Activated CD8-positive, alpha-beta T cell treated with anti-CD3 and anti-CD28 coated beads for 36 hours (primary cell): ENCODE measurements around the gene BRD3OS. TPM values are rescaled to one million over a fixed set of nuclear protein-coding genes. Genes with fewer than 3 reads are reported as not detected.

Source experiments
- ATAC-seq: fragments of 200-7000 bp; cut with Tn5 transposase; one replicate; pipeline ENCODE4 v1.10.0; 2021; ENCODE audit warnings: mild to moderate bottlenecking, moderate library complexity
- CTCF ChIA-PET: fragments of 350-600 bp; sonication (Branson Sonifier 250); formaldehyde crosslinking; loops from one replicate; lab custom pipeline; 2021; ENCODE audit warnings: antibody characterized with exemption; lab: Charles Lee
- POLR2A ChIA-PET: fragments of 350-600 bp; sonication (Branson Sonifier 250); formaldehyde crosslinking; loops from one replicate; lab custom pipeline; 2021; ENCODE audit warnings: antibody characterized with exemption; lab: Charles Lee
- DNase-seq: peaks from one replicate; pipeline ENCODE4 v3.0.0-alpha.2; 2020
- H3K27ac Mint-ChIP-seq: one replicate; pipeline ENCODE4 v1.8.0; 2021; ENCODE audit warnings: mild to moderate bottlenecking, mixed read lengths
- H3K27me3 Mint-ChIP-seq: one replicate; pipeline ENCODE4 v1.8.0; 2021; ENCODE audit warnings: mixed read lengths
- H3K36me3 Mint-ChIP-seq: one replicate; pipeline ENCODE4 v1.8.0; 2021; ENCODE audit warnings: low read depth, mixed read lengths
- H3K4me1 Mint-ChIP-seq: one replicate; pipeline ENCODE4 v1.8.0; 2021; ENCODE audit warnings: low read depth, mixed read lengths
- H3K4me3 Mint-ChIP-seq: one replicate; pipeline ENCODE4 v1.8.0; 2021; ENCODE audit warnings: mild to moderate bottlenecking, moderate library complexity, mixed read lengths
- H3K9me3 Mint-ChIP-seq: one replicate; pipeline ENCODE4 v1.8.0; 2021; ENCODE audit warnings: mixed read lengths
- intact Hi-C: fragments of 100-400 bp; cut with micrococcal nuclease; formaldehyde crosslinking; loops from one replicate; pipeline ENCODE4 v1.10.0; 2022
- total RNA-seq, 2 experiments: library from RNA; stranded (reverse); gene quantifications; one replicate each; pipeline ENCODE4 v1.2.3, GENCODE V29; 2021
- TF ChIP-seq, protein P1 (sequence below): fragments of 200-600 bp; IDR thresholded peaks from one replicate; pipeline ENCODE4 v1.8.0; 2022; ENCODE audit warnings: antibody characterized with exemption, mild to moderate bottlenecking

Gene BRD3OS
- total RNA-seq, 2 experiments from 2014 or later, result 8.1 to 8.2 TPM

- Mint-ChIP-seq H3K9me3 (no peaks in the 10 kb centered on the region), H3K4me1 (peaks cover 5% of the 10 kb centered on the region), H3K36me3 (peaks cover 12% of the 10 kb centered on the region), H3K27ac (no peak overlapping the region), H3K27me3 (no peaks in the 10 kb centered on the region), H3K4me3 (no peak overlapping the region)
- POLR2A ChIA-PET, result no interaction called here
- TF ChIP-seq, protein P1, sequence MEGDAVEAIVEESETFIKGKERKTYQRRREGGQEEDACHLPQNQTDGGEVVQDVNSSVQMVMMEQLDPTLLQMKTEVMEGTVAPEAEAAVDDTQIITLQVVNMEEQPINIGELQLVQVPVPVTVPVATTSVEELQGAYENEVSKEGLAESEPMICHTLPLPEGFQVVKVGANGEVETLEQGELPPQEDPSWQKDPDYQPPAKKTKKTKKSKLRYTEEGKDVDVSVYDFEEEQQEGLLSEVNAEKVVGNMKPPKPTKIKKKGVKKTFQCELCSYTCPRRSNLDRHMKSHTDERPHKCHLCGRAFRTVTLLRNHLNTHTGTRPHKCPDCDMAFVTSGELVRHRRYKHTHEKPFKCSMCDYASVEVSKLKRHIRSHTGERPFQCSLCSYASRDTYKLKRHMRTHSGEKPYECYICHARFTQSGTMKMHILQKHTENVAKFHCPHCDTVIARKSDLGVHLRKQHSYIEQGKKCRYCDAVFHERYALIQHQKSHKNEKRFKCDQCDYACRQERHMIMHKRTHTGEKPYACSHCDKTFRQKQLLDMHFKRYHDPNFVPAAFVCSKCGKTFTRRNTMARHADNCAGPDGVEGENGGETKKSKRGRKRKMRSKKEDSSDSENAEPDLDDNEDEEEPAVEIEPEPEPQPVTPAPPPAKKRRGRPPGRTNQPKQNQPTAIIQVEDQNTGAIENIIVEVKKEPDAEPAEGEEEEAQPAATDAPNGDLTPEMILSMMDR, result no peak
- ATAC-seq (no peak), DNase-seq (no peak)
- intact Hi-C loops, result no loop called here
- CTCF ChIA-PET, result no interaction called here
Observed at GRCh38 chr9:134030821-134031470, 5.7 kb downstream of the BRD3OS start.

DNA sequence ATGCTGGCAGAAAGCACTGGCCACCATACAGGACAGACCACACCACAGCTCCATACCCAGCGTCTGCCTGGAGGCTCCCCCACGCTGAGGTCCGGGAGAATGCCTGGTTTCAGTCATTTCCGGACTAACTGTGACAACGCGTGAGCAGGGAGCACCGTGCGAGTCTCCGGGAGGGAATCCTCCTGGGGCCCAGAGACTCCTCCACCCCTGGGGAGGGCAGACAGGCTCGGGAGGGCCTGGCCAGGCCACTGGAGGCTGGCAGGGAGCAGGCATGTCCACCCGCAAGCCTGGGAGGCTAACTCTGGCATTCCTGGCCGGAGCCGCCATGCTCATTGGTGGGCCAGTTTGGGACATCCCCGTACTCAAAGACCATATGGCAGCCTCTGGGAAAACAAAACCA lies 6.5 kb downstream of the BRD3OS start:
- Mint-ChIP-seq H3K4me3 (no peak overlapping the region), H3K27me3 (no peaks in the 10 kb centered on the region), H3K36me3 (peaks cover 16% of the 10 kb centered on the region), H3K27ac (no peak overlapping the region), H3K9me3 (no peaks in the 10 kb centered on the region), H3K4me1 (no peaks in the 10 kb centered on the region)
- CTCF ChIA-PET, result no interaction called here
- POLR2A ChIA-PET, result no interaction called here
- ATAC-seq (no peak), DNase-seq (no peak)
- intact Hi-C loops, result no loop called here
- TF ChIP-seq, protein P1, result no peak

- peaks cover 17% of the 10 kb centered on the region for H3K36me3 Mint-ChIP-seq
- no peaks in the 10 kb centered on the region for H3K9me3 Mint-ChIP-seq
- DNase-seq, result no peak
- no peaks in the 10 kb centered on the region for H3K27me3 Mint-ChIP-seq
- no peak for ATAC-seq
- H3K4me1 Mint-ChIP-seq, result no peaks in the 10 kb centered on the region
- H3K27ac Mint-ChIP-seq, result no peak overlapping the region
- TF ChIP-seq, protein P1, result no peak
- no peak overlapping the region for H3K4me3 Mint-ChIP-seq
- POLR2A ChIA-PET, result no interaction called here
- CTCF ChIA-PET, result interaction anchor here (1.3 kb wide), 1 partner anchor 251 kb away, joined by 3 read pairs; no protein-coding TSS in a partner anchor
- intact Hi-C loops, result no loop called here
Observed at GRCh38 chr9:134032456-134033222, 7.4 kb downstream of the BRD3OS start.

DNA sequence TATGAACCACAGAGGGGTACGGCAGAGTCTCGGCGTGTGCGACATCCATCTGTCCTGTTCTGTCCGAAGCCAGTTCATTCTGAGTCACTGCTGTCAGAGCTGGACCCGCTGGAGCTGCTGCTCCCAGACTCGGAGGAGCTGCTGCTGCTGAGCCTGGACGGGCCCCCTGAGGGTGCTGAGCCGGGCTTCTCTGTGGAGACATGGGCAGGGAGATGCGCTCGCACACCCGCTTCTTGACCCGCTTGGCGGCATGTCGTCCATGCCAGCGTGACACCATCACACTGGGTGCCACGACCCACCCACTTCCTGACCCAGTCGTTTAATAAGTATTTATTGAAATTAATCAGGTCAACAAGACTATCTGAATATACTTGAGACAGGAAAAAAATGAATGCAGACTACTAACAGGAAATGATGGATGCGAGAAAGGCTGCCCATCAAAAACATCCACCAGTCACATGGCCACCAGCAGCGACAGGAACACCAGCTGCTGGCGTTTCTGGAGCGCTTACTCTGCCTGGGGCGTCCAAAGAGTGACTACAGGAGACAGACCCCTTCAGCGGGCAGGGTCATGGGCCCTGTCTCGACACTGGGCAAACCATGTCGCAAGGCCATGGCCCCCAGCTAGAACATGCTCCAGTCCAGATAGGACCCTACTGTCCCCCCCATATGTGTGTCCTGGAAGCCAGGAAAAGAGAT lies 8.4 kb downstream of the BRD3OS start:
- H3K27me3 Mint-ChIP-seq, result no peaks in the 10 kb centered on the region
- H3K36me3 Mint-ChIP-seq, result peaks cover 25% of the 10 kb centered on the region

More for the DNA sequence above, 8.4 kb downstream of the BRD3OS start:
- ChIA-PET CTCF (interaction anchor here (1.3 kb wide), 1 partner anchor 252 kb away, joined by 3 read pairs; no protein-coding TSS in a partner anchor), POLR2A (no interaction called here)
- Mint-ChIP-seq H3K4me3 (no peak overlapping the region), H3K27ac (no peak overlapping the region), H3K9me3 (no peaks in the 10 kb centered on the region), H3K4me1 (no peaks in the 10 kb centered on the region)
- no peak for DNase-seq
- no peak for ATAC-seq
- TF ChIP-seq, protein P1, result no peak
- intact Hi-C loops, result no loop called here
